ENCODE data around the gene VPS51.

Gene VPS51

DNA sequence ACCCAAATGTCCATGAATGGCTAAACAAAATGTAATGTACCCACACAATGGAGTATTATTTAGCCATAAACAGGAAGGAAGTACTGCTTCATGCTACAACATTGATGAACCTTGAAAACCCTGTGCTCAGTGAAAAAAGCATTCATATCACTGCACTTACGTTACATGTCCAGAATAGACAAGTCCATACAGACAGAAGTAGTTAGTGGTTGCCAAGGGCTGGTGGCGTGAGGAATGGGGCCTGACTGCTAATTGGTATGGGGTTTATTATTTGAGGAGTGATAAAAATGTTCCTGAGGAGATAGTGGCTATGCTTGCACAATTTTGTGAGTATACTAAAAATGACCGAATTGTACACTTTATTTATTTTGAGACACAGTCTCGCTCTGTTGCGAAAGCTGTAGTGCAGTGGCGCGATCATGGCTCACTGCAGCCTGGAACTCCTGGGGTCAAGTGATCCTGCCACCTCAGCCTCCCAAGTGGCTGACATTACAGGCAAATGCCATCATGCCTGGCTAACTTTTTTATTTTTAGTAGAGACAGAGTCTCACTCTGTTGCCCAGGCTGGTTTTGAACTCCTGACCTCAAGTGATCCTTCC, 46.0 kb downstream of the VPS51 start:
- TF ChIP-seq POLR2AphosphoS5 (IDR thresholded peaks at IDR 0.05; ENCODE audit: low read depth, low read length), result no peak
- no peak for TF ChIP-seq FOXP2 (optimal IDR thresholded peaks at IDR 0.05; ENCODE audit: borderline replicate concordance, extremely low read depth, extremely low read length, insufficient read depth)
- TF ChIP-seq, protein P1, sequence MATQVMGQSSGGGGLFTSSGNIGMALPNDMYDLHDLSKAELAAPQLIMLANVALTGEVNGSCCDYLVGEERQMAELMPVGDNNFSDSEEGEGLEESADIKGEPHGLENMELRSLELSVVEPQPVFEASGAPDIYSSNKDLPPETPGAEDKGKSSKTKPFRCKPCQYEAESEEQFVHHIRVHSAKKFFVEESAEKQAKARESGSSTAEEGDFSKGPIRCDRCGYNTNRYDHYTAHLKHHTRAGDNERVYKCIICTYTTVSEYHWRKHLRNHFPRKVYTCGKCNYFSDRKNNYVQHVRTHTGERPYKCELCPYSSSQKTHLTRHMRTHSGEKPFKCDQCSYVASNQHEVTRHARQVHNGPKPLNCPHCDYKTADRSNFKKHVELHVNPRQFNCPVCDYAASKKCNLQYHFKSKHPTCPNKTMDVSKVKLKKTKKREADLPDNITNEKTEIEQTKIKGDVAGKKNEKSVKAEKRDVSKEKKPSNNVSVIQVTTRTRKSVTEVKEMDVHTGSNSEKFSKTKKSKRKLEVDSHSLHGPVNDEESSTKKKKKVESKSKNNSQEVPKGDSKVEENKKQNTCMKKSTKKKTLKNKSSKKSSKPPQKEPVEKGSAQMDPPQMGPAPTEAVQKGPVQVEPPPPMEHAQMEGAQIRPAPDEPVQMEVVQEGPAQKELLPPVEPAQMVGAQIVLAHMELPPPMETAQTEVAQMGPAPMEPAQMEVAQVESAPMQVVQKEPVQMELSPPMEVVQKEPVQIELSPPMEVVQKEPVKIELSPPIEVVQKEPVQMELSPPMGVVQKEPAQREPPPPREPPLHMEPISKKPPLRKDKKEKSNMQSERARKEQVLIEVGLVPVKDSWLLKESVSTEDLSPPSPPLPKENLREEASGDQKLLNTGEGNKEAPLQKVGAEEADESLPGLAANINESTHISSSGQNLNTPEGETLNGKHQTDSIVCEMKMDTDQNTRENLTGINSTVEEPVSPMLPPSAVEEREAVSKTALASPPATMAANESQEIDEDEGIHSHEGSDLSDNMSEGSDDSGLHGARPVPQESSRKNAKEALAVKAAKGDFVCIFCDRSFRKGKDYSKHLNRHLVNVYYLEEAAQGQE (IDR thresholded peaks at IDR 0.05; ENCODE audit: insufficient read depth in 1 of 2, low read depth in 2 of 2, low read length in 2 of 2), result no peak
- TF ChIP-seq SIN3A (IDR thresholded peaks at IDR 0.05; ENCODE audit: borderline replicate concordance, insufficient read depth, low read length), result no peak
- no peak for TF ChIP-seq TAF1 (IDR thresholded peaks at IDR 0.05; ENCODE audit: borderline replicate concordance, insufficient read depth, low read length)

DNA sequence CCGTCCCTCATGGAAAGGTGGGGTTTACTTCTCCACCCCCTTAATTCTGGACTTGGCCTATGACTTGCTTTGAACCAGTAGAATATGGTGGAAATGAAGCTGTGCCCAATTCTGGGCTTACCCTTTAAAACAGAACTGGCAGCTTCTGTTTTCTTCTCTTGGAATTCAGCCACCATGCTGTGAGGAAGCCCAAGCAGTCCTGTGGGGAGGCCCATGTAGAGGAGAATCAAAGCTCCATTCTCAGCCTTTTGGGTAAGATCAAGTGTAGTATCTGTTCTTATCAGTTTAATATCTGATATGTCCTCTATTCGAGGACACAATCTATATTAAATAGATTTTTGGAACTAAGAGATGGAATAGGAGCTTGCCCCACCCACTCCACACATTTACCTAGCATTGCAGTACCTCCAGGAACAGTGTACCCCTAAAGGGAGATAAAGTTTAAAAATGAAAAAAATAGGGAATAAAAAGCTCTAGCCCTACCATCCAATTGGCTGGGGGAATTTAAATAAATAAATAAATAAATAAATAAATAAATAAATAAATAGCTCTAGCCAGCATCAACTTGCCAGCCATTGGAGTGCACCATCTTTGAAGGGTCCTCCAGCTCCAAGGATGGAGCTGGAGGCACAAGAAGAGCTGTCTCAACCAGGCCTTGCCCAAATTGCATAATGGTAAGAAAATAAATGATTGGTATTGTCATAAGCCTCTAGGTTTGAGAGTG, 51.5 kb downstream of the VPS51 start:
- TF ChIP-seq FOXP2 (optimal IDR thresholded peaks at IDR 0.05; ENCODE audit: borderline replicate concordance, extremely low read depth, extremely low read length, insufficient read depth) (no peak), POLR2AphosphoS5 (IDR thresholded peaks at IDR 0.05; ENCODE audit: low read depth, low read length) (no peak), TAF1 (IDR thresholded peaks at IDR 0.05; ENCODE audit: borderline replicate concordance, insufficient read depth, low read length) (no peak), SIN3A (IDR thresholded peaks at IDR 0.05; ENCODE audit: borderline replicate concordance, insufficient read depth, low read length) (no peak)
- TF ChIP-seq, protein P1 (IDR thresholded peaks at IDR 0.05; ENCODE audit: insufficient read depth in 1 of 2, low read depth in 2 of 2, low read length in 2 of 2), result no peak

DNA sequence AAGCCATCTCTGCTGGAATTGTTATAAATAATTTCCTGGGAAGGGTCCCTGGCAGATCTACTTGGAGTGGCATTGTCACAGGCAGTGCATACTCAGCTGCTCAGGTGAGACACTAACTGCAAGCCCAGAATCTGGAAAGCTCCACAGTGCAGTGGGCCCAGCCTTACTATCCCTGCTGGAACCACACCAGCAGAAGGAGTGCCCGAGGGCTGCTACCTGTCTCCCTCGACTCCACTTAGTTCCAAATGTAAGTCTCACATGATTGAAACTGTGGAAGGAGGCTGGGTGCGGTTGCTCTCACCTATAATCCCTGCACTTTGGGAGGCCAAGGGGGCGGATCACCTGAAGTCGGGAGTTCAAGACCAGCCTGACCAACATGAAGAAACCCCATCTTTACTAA, 52.6 kb downstream of the VPS51 start:
- TF ChIP-seq, protein P1 (IDR thresholded peaks at IDR 0.05; ENCODE audit: insufficient read depth in 1 of 2, low read depth in 2 of 2, low read length in 2 of 2), result no peak
- TF ChIP-seq POLR2AphosphoS5 (IDR thresholded peaks at IDR 0.05; ENCODE audit: low read depth, low read length) (no peak), FOXP2 (optimal IDR thresholded peaks at IDR 0.05; ENCODE audit: borderline replicate concordance, extremely low read depth, extremely low read length, insufficient read depth) (no peak), TAF1 (IDR thresholded peaks at IDR 0.05; ENCODE audit: borderline replicate concordance, insufficient read depth, low read length) (no peak), SIN3A (IDR thresholded peaks at IDR 0.05; ENCODE audit: borderline replicate concordance, insufficient read depth, low read length) (no peak)

DNA sequence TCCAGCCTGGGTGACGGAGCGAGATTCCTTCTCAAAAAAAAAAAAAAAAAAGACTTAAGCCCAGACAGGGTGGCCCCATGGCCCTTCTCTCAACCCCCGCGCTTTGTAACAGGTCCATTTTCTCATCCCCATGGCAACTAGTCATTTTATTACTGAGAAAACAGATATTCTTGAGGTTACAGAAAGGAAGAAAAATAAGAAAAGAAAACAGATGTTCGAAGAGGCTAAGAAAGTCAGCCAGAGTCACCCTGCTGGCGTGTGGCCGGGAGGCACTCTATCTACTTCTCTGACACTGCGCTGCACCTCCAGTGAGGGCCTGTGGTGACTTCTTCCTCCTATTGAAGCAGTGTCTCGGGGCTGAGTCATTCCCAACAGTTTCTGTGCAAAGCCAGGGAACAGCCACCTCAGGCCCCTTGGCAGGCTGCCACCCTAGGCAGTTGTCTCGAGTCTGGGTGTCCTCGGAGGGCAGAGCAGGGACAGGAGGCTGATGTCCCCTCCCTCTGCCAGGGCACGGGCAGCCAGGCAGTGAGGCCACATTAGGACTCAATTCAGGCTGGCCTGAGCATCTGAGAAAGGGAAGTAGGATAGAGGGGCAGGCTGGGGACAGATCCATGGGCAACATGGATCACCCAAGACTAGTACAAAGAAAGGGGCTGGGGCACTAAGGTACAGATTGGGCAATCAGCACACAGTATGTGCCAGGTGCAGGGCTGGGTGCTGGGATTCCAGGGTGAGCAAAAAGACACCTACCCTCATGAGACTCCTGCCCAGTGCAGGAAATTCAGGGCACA, 54.7 kb downstream of the VPS51 start:
- TF ChIP-seq SIN3A (IDR thresholded peaks at IDR 0.05; ENCODE audit: borderline replicate concordance, insufficient read depth, low read length), result no peak
- TF ChIP-seq TAF1 (IDR thresholded peaks at IDR 0.05; ENCODE audit: borderline replicate concordance, insufficient read depth, low read length), result no peak
- TF ChIP-seq FOXP2 (optimal IDR thresholded peaks at IDR 0.05; ENCODE audit: borderline replicate concordance, extremely low read depth, extremely low read length, insufficient read depth), result no peak
- TF ChIP-seq, protein P1 (IDR thresholded peaks at IDR 0.05; ENCODE audit: insufficient read depth in 1 of 2, low read depth in 2 of 2, low read length in 2 of 2), result no peak
- TF ChIP-seq POLR2AphosphoS5 (IDR thresholded peaks at IDR 0.05; ENCODE audit: low read depth, low read length), result no peak
